Activated CD4-positive, alpha-beta T cell treated with anti-CD3 and anti-CD28 coated beads, Interleukin-2, amount 10 ng/mL, durations not matched to agents 24 days and 14 days (primary cell): ENCODE data around the gene EPB41L4B. TPM values are rescaled to one million over a fixed set of nuclear protein-coding genes. Genes with fewer than 3 reads are reported as not detected.

ENCODE experiments used
- DNase-seq: peaks from one replicate; pipeline ENCODE4 v3.0.0; 2022
- H3K27ac Mint-ChIP-seq: one replicate; pipeline ENCODE4 v1.8.0; 2022; ENCODE audit warnings: mild to moderate bottlenecking, mixed read lengths
- H3K27me3 Mint-ChIP-seq: one replicate; pipeline ENCODE4 v1.8.0; 2022; ENCODE audit warnings: mixed read lengths
- H3K36me3 Mint-ChIP-seq: one replicate; pipeline ENCODE4 v1.8.0; 2022; ENCODE audit warnings: low read depth, mild to moderate bottlenecking, mixed read lengths
- H3K4me1 Mint-ChIP-seq: one replicate; pipeline ENCODE4 v1.8.0; 2021; ENCODE audit warnings: mixed read lengths
- H3K4me3 Mint-ChIP-seq: one replicate; pipeline ENCODE4 v1.8.0; 2022; ENCODE audit warnings: mild to moderate bottlenecking, moderate library complexity, mixed read lengths
- H3K9me3 Mint-ChIP-seq: one replicate; pipeline ENCODE4 v1.8.0; 2021; ENCODE audit warnings: mixed read lengths
- intact Hi-C: fragments of 100-400 bp; cut with micrococcal nuclease; formaldehyde crosslinking; loops from one replicate; pipeline ENCODE4 v1.15.1; 2023
- total RNA-seq: library from RNA; stranded (reverse); gene quantifications from 2 replicates; pipeline ENCODE4 v1.2.3, GENCODE V29; 2022

Gene EPB41L4B
- total RNA-seq, 1 donor from 2014 or later, result 1.5 TPM

DNA sequence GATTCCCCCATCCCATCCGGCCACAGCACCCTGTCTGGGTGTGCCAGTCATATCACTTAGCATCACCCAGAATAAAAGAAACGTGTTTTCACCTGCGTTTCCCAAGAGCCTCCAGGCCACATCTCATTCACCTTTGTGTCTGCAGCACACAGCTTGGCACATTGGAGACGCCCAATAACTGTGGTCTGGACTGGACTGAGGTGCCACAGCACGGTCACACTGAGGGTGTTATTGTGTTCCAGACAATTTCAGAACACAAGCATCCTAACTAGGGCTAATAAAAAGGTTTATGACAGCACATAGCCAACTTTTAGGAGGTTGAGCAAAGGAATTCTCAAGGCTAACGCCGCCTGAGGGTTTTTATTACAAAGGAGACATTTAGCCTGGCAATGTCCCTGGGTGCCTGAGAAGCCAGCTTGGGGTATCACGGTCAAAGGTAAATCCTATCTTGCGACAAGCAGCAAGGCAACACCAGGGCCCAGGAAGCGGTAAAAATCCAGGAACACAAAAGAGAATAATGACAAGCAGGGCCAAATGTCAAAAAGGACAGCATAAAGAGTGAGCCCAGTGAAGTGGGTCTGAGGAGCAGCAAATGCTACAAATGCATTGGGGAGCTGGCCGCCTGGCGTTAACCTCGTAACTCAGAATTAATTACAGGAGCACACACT lies 3.4 kb downstream of the EPB41L4B start:
- no peak for DNase-seq
- H3K36me3 Mint-ChIP-seq, result no peaks in the 10 kb centered on the region
- H3K27me3 Mint-ChIP-seq, result peaks cover 78% of the 10 kb centered on the region
- no peak overlapping the region for H3K4me3 Mint-ChIP-seq
- intact Hi-C loops, result no loop called here
- no peaks in the 10 kb centered on the region for H3K9me3 Mint-ChIP-seq
- no peak overlapping the region for H3K27ac Mint-ChIP-seq
- peaks cover 7% of the 10 kb centered on the region for H3K4me1 Mint-ChIP-seq

DNA sequence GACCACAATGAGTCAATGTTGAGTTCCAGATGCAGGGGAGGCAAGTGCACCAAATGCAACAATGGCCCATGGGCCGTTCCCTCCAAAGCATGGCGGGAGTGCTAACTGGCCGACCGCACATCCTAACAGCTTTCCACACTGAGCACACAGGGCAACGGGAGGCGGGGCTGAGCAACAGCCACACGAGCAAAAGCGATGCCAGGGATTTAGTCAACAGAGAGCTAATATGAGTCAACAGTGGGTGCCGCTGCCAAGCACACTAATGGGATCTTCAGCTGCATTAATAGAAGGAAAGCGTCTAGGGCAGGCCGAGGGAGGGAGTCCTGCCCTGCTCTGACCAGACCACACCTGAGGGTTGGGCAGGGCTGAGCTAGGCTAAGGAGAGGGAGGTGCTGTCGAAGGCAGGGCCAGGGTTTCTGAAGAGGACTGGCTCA lies 4.6 kb downstream of the EPB41L4B start:
- Mint-ChIP-seq H3K27ac (no peak overlapping the region), H3K9me3 (no peaks in the 10 kb centered on the region)

GRCh38 chr9:109315480-109316206 lies 5.2 kb downstream of the EPB41L4B start:
- DNase-seq, result no peak

More for the DNA sequence above, 4.6 kb downstream of the EPB41L4B start:
- Mint-ChIP-seq H3K4me1 (peaks cover 12% of the 10 kb centered on the region), H3K36me3 (no peaks in the 10 kb centered on the region), H3K27me3 (peaks cover 74% of the 10 kb centered on the region), H3K4me3 (no peak overlapping the region)
- no peak for DNase-seq
- intact Hi-C loops, result no loop called here

DNA sequence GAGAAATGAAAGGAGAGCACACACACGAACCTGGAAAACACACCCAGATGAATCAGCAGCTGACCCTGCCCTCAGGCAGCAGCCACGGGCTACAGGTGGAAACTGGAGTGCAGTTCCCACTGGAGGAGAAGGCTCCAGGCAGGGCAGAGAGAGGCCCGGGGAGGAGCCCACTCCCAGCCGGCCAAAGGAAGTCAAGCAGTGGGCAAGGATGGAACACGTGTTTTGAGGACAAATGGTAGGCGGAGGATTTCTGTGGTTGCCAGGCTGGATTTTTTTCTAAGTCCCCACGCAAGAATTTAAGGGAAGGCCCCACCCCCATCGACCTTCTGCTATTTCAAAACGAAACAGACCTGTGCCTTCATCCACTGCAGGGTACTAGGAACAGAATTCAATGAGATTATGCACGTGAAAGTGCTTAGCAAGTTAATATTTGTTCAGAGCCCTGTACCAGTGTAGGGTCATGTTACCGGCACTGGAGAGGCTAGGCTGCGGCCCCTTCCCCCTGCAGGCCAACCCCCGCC lies 6.8 kb downstream of the EPB41L4B start:
- DNase-seq, result no peak
- no peaks in the 10 kb centered on the region for H3K36me3 Mint-ChIP-seq
- no peaks in the 10 kb centered on the region for H3K9me3 Mint-ChIP-seq
- no peak overlapping the region for H3K27ac Mint-ChIP-seq
- H3K27me3 Mint-ChIP-seq, result peaks cover 80% of the 10 kb centered on the region
- H3K4me3 Mint-ChIP-seq, result no peak overlapping the region
- intact Hi-C loops, result no loop called here
- H3K4me1 Mint-ChIP-seq, result peaks cover 6% of the 10 kb centered on the region

More at GRCh38 chr9:109315480-109316206, 5.2 kb downstream of the EPB41L4B start:
- Mint-ChIP-seq H3K4me3 (no peak overlapping the region), H3K4me1 (peaks cover 9% of the 10 kb centered on the region), H3K36me3 (no peaks in the 10 kb centered on the region), H3K27ac (no peak overlapping the region), H3K9me3 (no peaks in the 10 kb centered on the region), H3K27me3 (peaks cover 73% of the 10 kb centered on the region)
- intact Hi-C loops, result no loop called here

DNA sequence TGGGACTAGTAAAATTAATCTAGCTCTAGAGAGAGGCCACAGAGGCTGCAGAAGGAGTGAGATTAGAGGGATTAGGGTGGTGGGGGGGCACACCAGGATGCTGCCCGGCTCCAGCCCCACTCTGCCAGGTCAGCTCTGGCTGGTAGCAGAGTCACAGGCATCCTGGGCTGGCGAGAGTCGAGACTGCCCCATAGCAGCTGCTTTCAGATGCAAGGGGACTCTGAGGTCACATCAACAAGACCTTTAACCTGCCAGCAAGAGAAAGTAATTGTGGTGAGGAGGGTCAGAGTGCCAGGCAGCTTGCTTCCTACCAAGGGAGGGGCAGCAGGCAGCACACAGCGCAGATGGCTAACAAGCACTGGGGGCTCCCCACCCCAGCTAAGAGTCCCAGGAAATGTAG lies 7.5 kb downstream of the EPB41L4B start:
- Mint-ChIP-seq H3K27ac (no peak overlapping the region), H3K4me1 (peaks cover 4% of the 10 kb centered on the region)

DNA sequence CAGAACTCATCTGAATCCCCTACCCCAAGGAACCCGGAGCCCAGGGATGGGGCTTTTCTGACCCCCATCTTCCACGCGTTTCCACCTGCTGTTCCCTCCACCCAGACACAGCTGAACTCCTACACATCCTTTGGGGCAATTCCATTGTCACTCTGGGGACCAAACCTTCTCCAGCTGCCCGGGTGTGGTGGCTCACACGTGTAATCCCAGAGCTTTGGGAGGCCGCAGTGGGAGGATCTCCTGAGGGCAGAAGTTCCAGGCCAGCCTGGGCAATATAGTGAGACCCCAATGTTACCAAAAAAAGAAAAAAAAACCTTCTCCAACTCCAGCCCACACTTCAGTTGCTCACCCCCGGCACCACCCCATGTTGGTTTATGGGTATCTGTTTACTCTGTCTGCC lies 8.1 kb downstream of the EPB41L4B start:
- H3K9me3 Mint-ChIP-seq, result no peaks in the 10 kb centered on the region
- no peaks in the 10 kb centered on the region for H3K36me3 Mint-ChIP-seq
- H3K27me3 Mint-ChIP-seq, result peaks cover 73% of the 10 kb centered on the region
- no peak overlapping the region for H3K4me3 Mint-ChIP-seq
- intact Hi-C loops, result no loop called here
- no peak overlapping the region for H3K27ac Mint-ChIP-seq
- DNase-seq, result no peak
- peaks cover 4% of the 10 kb centered on the region for H3K4me1 Mint-ChIP-seq

More for the DNA sequence above, 7.5 kb downstream of the EPB41L4B start:
- Mint-ChIP-seq H3K27me3 (peaks cover 76% of the 10 kb centered on the region), H3K36me3 (no peaks in the 10 kb centered on the region), H3K9me3 (no peaks in the 10 kb centered on the region), H3K4me3 (no peak overlapping the region)
- no peak for DNase-seq
- intact Hi-C loops, result no loop called here

- Mint-ChIP-seq H3K4me3 (no peak overlapping the region), H3K36me3 (no peaks in the 10 kb centered on the region), H3K27me3 (peaks cover 62% of the 10 kb centered on the region), H3K4me1 (peaks cover 4% of the 10 kb centered on the region), H3K27ac (no peak overlapping the region), H3K9me3 (no peaks in the 10 kb centered on the region)
- intact Hi-C loops, result no loop called here
- no peak for DNase-seq
Measured at GRCh38 chr9:109311731-109312130, 9.1 kb downstream of the EPB41L4B start.

GRCh38 chr9:109311286-109311685 lies 9.6 kb downstream of the EPB41L4B start:
- H3K4me1 Mint-ChIP-seq, result peaks cover 4% of the 10 kb centered on the region
- peaks cover 58% of the 10 kb centered on the region for H3K27me3 Mint-ChIP-seq
- H3K4me3 Mint-ChIP-seq, result no peak overlapping the region
- intact Hi-C loops, result no loop called here
- no peaks in the 10 kb centered on the region for H3K9me3 Mint-ChIP-seq
- no peak overlapping the region for H3K27ac Mint-ChIP-seq
- no peak for DNase-seq
- no peaks in the 10 kb centered on the region for H3K36me3 Mint-ChIP-seq

DNA sequence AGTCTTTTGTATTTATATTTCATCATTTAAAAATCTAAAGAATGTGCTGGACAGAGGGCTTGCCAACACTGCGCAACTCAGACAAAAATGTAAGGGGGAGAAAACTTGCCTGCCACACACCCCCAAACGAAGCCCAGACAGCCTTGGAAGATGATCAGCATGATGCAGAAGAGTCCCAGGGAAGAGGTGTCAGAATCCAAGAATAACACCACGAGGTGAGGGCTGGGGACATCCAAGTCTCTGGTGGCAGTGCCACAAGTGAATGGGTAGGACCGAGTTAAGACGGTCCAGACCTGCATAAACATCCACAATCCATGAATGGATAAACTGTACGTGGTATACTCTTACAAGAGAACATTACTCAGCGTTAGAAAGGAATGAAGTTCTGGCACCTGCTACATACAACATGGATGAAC lies 10.4 kb downstream of the EPB41L4B start:
- peaks cover 4% of the 10 kb centered on the region for H3K4me1 Mint-ChIP-seq
- H3K4me3 Mint-ChIP-seq, result no peak overlapping the region
- intact Hi-C loops, result no loop called here
- no peaks in the 10 kb centered on the region for H3K36me3 Mint-ChIP-seq
- no peaks in the 10 kb centered on the region for H3K9me3 Mint-ChIP-seq
- H3K27me3 Mint-ChIP-seq, result peaks cover 50% of the 10 kb centered on the region
- DNase-seq, result no peak
- H3K27ac Mint-ChIP-seq, result no peak overlapping the region

DNA sequence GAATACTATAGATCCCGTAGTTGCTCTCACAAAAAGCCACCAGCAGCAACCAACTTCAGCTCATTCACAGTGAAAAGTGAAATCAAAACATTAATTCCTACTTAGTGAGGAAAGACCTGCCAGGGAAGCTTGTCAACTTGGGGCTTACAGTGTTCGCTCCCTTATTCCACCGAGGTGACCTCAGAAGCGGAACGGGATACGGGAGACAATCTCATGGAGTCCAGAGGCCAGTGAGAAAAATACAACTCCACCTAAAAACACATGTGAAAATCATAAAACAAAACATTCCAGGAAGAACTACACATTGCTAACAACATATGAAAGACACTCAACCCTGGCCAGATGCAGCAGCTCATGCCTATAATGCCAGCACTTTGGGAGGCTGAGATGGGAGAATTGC lies 11.6 kb downstream of the EPB41L4B start:
- Mint-ChIP-seq H3K4me1 (peaks cover 4% of the 10 kb centered on the region), H3K27ac (no peak overlapping the region), H3K9me3 (no peaks in the 10 kb centered on the region), H3K4me3 (no peak overlapping the region), H3K36me3 (no peaks in the 10 kb centered on the region), H3K27me3 (peaks cover 47% of the 10 kb centered on the region)
- no peak for DNase-seq
- intact Hi-C loops, result no loop called here

DNA sequence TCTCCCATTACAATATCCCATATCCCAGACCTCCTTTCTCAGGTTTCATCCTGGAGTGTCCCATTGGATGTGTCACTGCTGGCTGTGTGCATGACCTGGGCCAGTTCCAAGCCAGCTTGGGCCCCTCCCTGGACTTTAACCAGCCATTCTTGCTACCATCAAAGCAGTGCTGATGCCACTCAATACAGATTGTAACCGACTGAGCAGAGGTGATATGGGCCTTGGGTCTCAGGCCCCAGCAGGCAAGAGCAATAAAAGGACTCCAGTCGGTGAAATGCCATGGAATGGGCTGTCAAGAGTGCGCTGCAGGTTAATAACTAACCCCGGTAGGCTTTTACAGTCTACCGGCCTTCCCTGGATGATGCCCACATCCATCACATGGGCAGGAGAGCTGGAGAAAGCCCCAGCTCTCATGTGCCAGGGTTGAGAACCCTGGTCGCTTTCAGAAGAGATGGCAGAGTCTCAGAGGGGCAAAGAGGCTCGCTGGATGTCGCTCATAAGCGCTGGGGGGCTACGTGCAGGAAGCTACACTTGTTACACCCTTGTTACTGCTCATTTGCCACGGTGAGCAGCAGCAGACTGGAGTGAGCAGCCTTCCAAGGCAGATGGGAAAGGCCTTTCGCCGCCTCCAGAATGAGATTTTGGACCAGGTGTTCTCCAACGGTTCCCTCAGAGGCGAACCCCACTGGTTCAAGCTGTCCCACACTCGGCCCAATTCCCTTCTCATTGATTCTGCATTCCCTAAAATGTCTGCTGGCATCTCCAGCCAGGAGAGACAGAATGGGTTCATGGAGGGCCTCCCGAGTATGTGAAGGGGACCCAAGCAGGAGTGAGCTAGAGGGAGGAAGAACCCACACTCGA lies 13.2 kb downstream of the EPB41L4B start:
- H3K36me3 Mint-ChIP-seq, result no peaks in the 10 kb centered on the region
- peaks cover 37% of the 10 kb centered on the region for H3K27me3 Mint-ChIP-seq

GRCh38 chr9:109305801-109306200 lies 15.1 kb downstream of the EPB41L4B start:
- Mint-ChIP-seq H3K27ac (no peak overlapping the region), H3K4me1 (no peaks in the 10 kb centered on the region), H3K4me3 (no peak overlapping the region), H3K9me3 (no peaks in the 10 kb centered on the region), H3K27me3 (peaks cover 37% of the 10 kb centered on the region), H3K36me3 (no peaks in the 10 kb centered on the region)
- intact Hi-C loops, result no loop called here
- no peak for DNase-seq

More for the DNA sequence above, 13.2 kb downstream of the EPB41L4B start:
- H3K9me3 Mint-ChIP-seq, result no peaks in the 10 kb centered on the region
- H3K27ac Mint-ChIP-seq, result no peak overlapping the region
- H3K4me3 Mint-ChIP-seq, result no peak overlapping the region
- no peak for DNase-seq
- peaks cover 4% of the 10 kb centered on the region for H3K4me1 Mint-ChIP-seq
- intact Hi-C loops, result no loop called here

GRCh38 chr9:109304347-109304746 lies 16.5 kb downstream of the EPB41L4B start:
- no peak for DNase-seq
- intact Hi-C loops, result no loop called here
- H3K36me3 Mint-ChIP-seq, result no peaks in the 10 kb centered on the region

More at GRCh38 chr9:109304347-109304746, 16.5 kb downstream of the EPB41L4B start:
- H3K4me3 Mint-ChIP-seq, result no peak overlapping the region
- no peaks in the 10 kb centered on the region for H3K4me1 Mint-ChIP-seq
- no peak overlapping the region for H3K27ac Mint-ChIP-seq
- no peaks in the 10 kb centered on the region for H3K9me3 Mint-ChIP-seq
- peaks cover 35% of the 10 kb centered on the region for H3K27me3 Mint-ChIP-seq
